ENCODE measurements around the gene NPHP1.
"Not testable (repeated sequence)": the region's sequence is repeated elsewhere in the genome, so short reads cannot be mapped to it uniquely, and the experiment has no call there.

NPHP1 gene

GRCh38 chr2:110204408-110205385, at the start of gene NPHP1:
NPHP1 (minus strand) TSS chr2:110205013; CDS start chr2:110204968, 45 bp downstream.
- DNase-seq (ENCODE audit: low read depth in 2 of 2), result peak; percentile 69 to 82

GRCh38 chr2:110248081-110248795, 43.4 kb upstream of the NPHP1 start:
- not testable (repeated sequence) for DNase-seq (ENCODE audit: low read depth in 2 of 2)

DNA sequence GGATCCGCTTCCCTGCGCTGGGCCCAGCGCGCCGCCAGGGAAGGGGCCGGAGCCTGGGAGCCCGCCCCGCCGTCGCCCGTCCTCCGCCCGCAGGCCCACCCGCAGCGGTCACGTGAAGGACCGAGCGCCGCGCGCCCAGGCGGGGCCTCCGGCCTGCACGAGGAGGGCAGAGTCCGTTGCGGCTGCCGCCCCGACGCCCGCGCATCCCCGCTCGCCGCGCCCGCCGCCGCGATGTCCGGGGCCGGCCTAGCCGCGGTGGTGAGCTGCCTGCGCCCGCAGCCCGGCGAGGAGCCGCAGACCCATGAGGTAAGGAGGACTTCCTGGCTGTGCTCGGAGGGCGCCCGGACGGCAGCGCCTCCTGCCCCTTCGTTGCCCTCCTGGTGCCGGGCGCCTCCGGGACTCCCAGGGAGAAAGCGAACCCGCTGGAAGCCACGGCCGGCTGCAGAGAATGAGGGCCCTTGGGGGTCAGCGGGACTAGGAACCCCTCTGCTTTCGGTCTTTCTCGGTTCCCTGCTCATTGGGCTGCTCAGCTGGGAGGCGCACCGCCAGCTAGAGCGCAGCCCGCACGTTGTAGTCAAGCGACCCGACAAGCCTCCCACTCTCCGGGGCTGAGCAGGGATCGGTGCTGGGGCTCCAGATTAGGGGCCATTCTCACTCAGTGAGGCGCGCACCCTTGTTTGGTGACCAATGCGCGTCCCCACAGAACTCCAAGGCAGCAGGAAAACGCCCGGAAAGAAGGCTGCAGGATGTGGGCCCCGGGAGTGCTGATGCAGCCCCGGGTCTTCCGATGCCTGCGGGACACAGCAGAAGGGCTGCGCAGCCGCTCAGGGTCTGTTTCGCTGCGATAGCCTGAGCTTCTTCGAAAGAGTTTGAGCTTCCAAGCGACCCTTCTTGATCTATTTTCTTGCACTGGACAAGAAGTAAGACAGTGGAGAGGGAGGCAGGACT, 40.9 kb upstream of the NPHP1 start:
- not testable (repeated sequence) for DNase-seq (ENCODE audit: low read depth in 2 of 2)

DNA sequence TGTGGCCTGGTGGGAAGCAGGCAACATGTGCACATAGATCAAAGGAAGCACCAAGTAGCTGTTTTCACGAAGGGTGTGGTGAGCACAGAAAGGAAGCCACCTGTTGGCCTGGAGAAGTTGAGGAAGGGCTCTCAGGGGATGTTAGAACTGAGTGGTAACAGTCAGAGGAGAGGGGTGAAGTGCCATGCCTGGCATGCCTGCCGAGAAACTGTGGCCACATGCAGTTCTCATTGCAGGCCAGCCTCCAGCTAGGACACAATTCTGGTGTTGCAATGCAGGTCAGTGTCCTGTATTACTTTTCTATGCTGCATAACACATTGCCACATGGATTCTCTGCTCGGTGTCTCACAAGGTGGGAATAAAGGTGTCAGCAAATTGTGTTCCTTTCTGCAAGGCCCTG, 38.5 kb upstream of the NPHP1 start:
- DNase-seq (ENCODE audit: low read depth in 2 of 2), result not testable (repeated sequence)

DNA sequence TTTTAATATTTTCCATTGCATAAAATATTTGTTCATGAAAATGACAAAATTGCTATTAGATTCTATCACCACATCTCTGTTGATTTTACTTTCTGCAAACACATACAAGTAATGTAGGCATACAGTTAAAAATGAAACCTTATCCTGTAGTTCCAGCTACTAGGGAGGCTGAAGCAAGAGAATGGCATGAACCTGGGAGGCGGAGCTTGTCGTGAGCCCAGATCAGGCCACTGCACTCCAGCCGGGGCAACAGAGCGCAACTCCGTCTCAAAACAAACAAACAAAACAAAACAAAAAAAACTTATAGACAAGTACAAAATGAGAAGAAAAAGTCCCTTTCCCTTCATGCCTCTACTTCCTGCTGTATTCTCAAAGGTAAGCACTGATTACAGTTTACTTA, 29.7 kb upstream of the NPHP1 start:
- DNase-seq (ENCODE audit: low read depth in 2 of 2), result not testable (repeated sequence)

DNA sequence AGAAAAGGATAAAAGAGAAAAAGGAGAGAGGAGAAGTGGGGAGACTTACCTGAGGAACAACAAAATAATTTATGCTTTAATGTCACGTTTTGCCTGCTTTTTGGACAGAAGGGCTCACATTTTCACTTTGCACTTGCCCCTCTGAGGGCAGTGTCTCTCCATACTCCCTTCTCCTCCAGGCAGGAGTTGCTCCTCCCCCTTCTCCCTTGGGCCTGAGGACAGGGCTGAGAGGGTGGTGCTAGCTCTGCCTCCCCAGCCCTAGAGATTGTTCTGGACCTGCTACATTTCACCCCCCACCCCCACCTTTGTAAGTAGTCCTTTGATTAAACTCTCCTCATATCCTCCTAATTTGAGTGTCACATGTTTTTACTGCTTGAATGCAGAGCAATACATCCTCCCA, 25.1 kb upstream of the NPHP1 start:
- DNase-seq (ENCODE audit: low read depth in 2 of 2), result not testable (repeated sequence)

GRCh38 chr2:110222626-110223025, 17.8 kb upstream of the NPHP1 start:
- not testable (repeated sequence) for DNase-seq (ENCODE audit: low read depth in 2 of 2)

DNA sequence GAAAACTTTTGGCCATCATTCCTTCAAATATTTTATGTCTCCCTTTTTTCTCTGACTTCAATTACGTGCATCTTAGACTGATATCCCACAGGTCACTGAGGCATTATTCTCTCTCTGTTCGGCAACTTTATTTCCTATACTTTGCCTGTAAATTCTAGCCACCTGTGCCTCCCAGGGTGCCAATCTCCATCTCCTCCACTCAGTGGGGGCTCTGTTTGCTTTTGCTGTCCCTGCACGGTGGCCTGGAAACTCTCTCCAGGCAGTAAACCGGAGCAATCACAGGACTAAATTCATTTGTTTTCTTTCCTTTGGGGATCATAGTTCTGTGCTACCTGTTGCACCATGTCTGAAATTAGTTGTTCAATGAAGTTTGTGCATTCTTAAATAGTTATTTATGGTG, 17.1 kb upstream of the NPHP1 start:
- no peak for DNase-seq (ENCODE audit: low read depth in 2 of 2)

DNA sequence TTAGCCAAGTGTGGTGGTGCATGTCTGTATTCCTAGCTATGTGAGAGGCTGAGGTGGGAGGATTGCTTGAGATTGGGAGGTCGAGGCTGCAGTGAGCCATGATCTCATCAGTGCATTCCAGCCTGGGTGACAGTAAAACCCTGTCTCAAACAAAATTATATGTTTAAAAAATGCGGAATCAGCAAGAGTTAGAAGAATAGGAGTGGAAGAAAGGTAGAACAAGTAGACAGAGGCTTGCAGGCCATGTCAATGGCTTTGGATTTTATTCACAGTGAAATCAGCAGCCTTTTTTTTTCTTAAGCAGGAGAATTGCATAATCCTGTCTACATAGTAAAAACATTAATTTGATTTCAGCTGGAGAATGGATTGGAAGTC, 15.4 kb upstream of the NPHP1 start:
- DNase-seq (ENCODE audit: low read depth in 2 of 2), result no peak

DNA sequence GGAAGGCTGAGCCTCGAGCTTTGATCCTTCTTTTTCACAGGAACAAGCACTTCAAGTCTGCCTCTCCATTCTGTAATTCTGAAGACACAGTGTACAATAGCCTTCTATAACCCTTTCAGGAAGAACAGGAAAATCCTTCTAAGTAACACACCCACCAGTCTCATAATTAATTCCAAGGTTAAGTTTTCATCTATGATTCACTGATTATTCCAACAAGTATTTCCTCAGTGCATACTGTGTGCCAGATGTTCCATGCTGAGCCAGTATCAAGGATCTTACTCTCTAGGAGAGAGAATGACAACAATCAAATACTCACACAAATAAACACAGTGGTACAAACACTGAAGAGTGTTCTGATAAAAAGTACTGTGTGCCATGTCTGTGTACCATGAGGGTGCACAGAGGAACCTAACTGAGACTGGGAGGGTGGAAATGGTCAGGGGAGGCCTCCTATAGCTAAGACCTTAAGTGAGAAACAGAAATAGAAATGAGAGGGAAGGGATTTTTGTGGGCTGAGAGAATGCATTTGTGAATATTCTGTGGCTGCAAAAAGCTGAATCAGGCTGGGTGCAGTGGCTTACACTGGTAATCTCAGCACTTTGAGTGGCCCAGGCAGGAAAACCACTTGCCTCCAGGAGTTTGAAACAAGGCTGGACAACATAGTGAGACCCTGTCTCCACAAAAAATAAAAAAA, 14.8 kb upstream of the NPHP1 start:
- no peak for DNase-seq (ENCODE audit: low read depth in 2 of 2)

GRCh38 chr2:110218889-110219288, 14.1 kb upstream of the NPHP1 start:
- not testable (repeated sequence) for DNase-seq (ENCODE audit: low read depth in 2 of 2)

DNA sequence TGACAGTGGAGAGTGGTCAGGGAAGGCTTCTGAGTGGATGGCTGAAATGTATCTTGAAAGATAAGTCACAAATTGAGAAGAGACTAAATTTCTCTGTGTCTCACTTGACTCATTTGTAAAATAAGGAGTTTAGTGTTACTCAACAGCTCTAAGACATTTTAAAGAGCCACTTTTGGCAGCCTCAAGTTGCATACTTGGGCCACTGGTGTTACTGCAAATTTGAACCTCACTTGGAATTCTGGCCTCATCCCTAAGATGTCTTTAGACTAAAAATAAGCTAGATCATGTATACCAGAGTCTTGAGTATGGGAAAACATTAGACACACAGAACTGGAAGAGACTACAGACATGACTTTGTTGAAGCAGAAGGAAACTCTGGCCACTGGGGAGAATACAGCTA, 12.0 kb upstream of the NPHP1 start:
- no peak for DNase-seq (ENCODE audit: low read depth in 2 of 2)

GRCh38 chr2:110216199-110216598, 11.4 kb upstream of the NPHP1 start:
- no peak for DNase-seq (ENCODE audit: low read depth in 2 of 2)

DNA sequence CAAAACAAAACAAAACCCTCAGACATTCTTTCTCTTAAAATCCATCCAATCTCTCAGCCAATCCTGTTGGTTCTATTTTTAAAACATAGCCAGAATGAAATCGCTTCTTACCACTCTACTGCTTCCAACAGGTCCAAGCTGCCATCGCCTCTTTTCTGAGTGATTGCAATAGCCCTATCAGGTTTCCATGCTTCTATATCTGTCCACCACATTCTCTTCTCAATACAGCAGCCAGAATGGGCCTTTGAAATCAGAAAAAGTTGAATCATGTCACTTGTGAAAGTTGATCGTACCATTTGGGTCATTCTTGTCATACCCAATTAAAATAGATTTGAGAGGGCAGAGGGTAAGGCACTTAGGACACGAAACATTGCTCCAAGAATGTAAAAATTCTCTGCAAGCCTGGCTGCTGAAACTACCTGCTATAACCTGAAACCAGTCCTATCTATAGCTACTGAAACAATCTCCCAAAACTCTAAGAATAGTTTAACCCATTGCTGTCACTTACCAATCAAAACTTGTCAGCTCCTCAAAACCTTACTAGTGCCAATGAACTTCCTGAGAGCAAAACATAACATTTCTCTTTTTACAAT, 10.8 kb upstream of the NPHP1 start:
- no peak for DNase-seq (ENCODE audit: low read depth in 2 of 2)

GRCh38 chr2:110215091-110215490, 10.3 kb upstream of the NPHP1 start:
- no peak for DNase-seq (ENCODE audit: low read depth in 2 of 2)

GRCh38 chr2:110213522-110213921, 8.7 kb upstream of the NPHP1 start:
- not testable (repeated sequence) for DNase-seq (ENCODE audit: low read depth in 2 of 2)

- peak; percentile 30 to 59 for DNase-seq (ENCODE audit: low read depth in 2 of 2)
Measured at GRCh38 chr2:110211938-110212858, 7.4 kb upstream of the NPHP1 start, which contains the start of gene MTLN. MTLN (minus strand) TSS chr2:110212547; CDS start chr2:110212525, 22 bp downstream.

DNA sequence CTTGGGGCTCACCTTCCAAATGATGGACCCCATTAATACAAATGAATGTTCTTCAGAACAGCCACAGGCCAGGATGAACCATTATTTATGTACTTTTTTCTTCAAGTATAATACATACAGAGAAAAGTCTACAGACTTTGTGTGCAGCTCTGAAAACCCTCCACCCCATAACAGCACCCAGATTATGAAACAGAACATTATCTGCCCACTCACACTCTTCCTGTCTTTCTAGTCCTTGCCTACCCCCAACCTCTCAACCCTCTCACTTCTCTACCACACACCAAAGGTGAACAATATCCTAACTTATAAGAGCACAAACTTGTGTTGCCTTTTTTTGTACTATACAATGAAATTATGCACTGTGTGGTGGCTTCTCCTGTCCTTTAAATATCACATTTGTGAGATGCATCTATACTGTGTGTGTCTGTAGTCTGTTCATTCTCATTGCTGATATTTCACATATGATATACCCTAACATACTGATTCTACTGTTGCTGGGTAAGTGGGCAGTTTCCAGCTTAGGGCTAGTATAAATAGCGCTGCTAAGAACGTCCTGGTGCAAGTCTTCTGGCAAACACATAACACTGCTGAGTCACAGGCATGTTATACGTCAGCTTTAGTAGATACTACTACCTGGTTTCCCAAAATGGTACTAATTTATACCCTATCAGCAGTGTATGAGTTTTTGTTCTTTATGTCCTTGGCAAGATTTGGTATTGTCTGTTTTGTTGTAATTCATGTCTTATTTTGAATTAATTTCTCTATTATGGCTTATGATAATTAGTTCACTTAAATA, 1.0 kb upstream of the NPHP1 start:
- no peak for DNase-seq (ENCODE audit: low read depth in 2 of 2)

DNA sequence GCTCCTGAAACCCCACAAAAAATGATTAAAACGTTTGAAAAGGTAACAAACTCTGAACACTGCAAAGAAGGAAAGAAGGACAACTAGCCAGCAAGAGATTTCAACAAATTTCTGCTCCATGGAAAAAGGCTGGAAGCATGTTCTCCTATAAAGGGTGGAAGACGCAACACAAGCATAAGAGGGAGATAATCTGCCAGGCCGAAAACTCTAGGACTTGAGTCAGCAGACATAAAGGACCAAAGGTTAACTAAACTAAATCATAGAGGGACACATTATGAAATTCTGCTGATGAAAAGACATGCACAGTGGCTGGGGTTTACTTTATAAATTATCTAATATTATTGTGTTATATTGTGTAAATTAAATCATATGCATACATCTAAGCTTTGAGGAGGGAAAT, 6.8 kb downstream of the NPHP1 start:
- no peak for DNase-seq (ENCODE audit: low read depth in 2 of 2)
